Retina (tissue), 1 donor: Measurements from ENCODE around the gene SWI5.
A peak's percentile ranks its signal among the peaks of the same experiment; 100 is the strongest.

Experiments
- DNase-seq: peaks from one replicate; pipeline ENCODE4 v3.0.0-alpha.2; 2016

The SWI5 gene

GRCh38 chr9:128321879-128322403, 45.9 kb downstream of the SWI5 start:
- no peak for DNase-seq

DNA sequence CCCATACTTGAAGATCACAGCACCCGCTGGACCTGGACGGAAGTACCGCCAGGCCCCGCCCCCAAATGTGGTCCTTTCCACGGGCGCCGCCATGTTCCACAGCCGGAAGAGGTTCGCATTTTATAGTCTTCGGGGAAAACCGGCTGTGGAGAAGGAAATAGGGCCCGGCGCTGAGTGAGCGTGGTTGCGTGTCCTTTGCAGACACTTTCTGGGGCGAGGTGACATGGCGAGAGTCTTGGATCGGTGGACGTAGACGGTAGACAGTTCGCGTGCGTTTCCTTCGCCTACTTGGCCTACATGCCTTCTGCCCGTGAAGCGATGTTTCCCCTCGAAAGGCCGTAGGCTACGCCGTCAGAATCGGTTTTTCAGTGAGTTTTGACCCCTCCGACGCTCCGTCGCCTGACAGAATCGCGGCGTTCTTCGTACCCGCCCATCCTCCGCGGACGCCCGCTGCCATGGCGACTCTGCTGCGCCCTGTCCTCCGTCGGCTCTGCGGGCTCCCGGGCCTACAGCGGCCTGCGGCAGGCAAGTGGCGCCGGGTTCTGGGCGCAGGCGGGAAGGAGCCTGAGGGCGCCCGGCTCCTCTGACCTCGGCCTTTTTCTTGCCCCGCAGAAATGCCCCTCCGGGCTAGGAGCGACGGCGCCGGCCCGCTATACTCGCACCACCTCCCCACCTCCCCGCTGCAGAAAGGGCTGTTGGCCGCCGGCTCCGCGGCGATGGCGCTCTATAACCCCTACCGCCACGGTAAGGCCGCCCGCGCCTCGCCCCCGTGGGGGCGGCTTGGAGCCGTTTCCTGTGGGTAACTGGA, 46.5 kb downstream of the SWI5 start, which contains the start of the genes COQ4 and TRUB2:
COQ4 (plus strand) TSS at position 436 of the 808 bp plus-strand sequence; CDS start at position 456, 20 bp downstream.
TRUB2 (minus strand) TSS at position 44 of the 808 bp plus-strand sequence; CDS start at position 5, 39 bp downstream.
- DNase-seq: peak; percentile 99

DNA sequence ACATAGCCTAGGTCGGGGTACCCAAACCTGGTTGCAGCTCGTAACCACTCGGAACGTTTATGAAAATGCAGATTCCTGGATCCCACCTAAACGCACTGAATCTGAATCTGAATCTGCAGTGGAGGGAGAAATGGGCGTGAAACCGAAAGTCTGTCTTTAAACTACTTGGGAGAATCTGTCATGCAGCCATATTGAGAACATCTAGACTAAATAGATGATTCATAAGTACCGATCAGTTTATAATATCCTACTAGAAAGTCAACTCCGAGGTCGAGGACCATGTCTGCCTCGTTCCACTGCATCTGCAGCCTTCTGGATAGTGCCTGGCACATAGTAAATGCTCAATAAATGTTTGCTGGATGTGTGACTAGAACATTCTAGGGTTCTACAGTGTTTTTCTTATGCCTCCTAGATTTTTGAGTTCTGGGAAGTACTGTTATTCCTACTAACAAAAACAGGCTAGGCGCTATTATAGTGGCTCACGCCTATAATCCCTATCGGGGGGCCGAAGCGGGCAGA, 47.2 kb downstream of the SWI5 start:
- DNase-seq: no peak

DNA sequence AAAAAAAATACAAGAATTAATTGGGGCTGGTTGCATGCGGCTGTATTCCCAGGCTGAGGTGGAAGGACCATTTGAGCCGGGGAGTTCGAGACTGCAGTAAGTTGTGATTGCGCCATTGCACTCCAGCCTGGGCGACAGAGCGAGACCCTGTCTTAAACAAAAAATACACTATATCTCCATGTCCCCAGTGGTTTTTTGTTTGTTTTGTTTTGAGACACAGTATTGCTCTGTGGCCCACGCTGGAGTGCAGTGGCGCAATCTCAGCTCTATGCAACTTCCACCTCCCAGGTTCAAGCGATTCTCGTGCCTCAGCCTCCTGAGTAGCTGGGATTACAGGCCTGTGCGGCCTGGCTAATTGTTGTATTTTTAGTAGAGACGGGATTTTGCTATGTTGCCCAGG, 47.7 kb downstream of the SWI5 start:
- DNase-seq: no peak

- no peak for DNase-seq
Measured at GRCh38 chr9:128324401-128324800, 48.3 kb downstream of the SWI5 start.

- no peak for DNase-seq
Measured at GRCh38 chr9:128325629-128326028, 49.6 kb downstream of the SWI5 start.

DNA sequence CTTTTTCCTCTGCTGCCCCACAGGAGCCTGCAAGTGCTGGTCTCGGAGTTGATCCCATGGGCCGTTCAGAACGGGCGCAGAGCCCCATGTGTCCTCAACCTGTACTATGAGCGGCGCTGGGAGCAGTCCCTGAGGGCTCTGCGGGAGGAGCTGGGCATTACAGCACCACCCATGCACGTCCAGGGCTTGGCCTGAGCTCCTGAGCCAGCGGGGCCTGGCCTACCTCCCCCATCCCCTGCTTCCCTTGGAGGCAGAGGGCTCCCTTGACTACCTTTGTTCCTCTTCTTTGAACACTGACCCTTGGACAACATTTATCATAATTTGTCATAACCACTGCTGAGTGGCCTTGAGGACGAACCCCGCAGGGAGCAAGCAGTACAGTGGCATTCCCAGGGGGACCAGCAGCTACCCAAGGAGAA, 57.4 kb downstream of the SWI5 start:
- DNase-seq: no peak

GRCh38 chr9:128335161-128335560, 59.1 kb downstream of the SWI5 start:
- DNase-seq: no peak

- no peak for DNase-seq
Measured at GRCh38 chr9:128335914-128336313, 59.8 kb downstream of the SWI5 start.

DNA sequence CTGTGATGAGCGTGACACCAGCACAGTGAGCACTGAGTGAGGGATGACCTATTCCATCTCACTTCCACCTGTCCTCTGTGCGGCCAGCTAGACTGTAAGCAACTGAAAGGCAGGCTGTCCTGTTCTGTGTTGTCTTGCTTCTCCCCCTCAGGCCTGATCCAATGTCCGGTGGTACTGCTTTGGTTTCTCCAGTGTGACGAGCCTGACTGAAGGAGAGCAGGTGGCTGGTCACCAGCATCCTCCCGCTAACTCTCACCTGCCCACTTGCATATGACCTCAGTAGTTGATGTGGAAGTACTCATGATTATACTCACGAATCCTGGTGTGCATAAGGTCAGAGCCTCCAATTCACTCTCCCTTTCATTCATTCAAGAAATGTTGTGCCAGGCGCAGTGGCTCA, 61.9 kb downstream of the SWI5 start:
- DNase-seq: no peak
